Parathyroid adenoma (tissue), 2 donors: ENCODE data around the gene S100A13.
"Not testable (repeated sequence)": the region's sequence is repeated elsewhere in the genome, so short reads cannot be mapped to it uniquely, and the experiment has no call there.

Source experiments
- H2AFZ ChIP-seq: fragments of 300-600 bp; sonication (generic); one replicate; pipeline ENCODE4 v1.7.0; 2017; ENCODE audit warnings: antibody characterized with exemption, mild to moderate bottlenecking
- H3K27ac ChIP-seq: fragments of 300-600 bp; sonication (generic); one replicate; pipeline ENCODE4 v1.7.0; 2017
- H3K27me3 ChIP-seq: fragments of 300-600 bp; sonication (generic); one replicate; pipeline ENCODE4 v1.7.0; 2017; ENCODE audit warnings: low read length; ENCODE audit not compliant: control insufficient read depth, insufficient read depth
- H3K36me3 ChIP-seq: fragments of 300-600 bp; sonication (generic); one replicate; pipeline ENCODE4 v1.7.0; 2017; ENCODE audit warnings: low read length; ENCODE audit not compliant: control insufficient read depth, insufficient read depth
- H3K4me1 ChIP-seq: fragments of 300-600 bp; sonication (generic); one replicate; pipeline ENCODE4 v1.7.0; 2017; ENCODE audit warnings: control low read depth
- H3K4me2 ChIP-seq: fragments of 300-600 bp; sonication (generic); one replicate; pipeline ENCODE4 v1.7.0; 2017; ENCODE audit warnings: low read length
- H3K4me3 ChIP-seq: fragments of 300-600 bp; sonication (generic); one replicate; pipeline ENCODE4 v1.7.0; 2017; ENCODE audit warnings: low read depth, low read length
- H3K79me2 ChIP-seq: fragments of 300-600 bp; sonication (generic); one replicate; pipeline ENCODE4 v1.7.0; 2017; ENCODE audit warnings: control low read depth
- H3K9ac ChIP-seq: fragments of 300-600 bp; sonication (generic); one replicate; pipeline ENCODE4 v1.7.0; 2017; ENCODE audit warnings: mild to moderate bottlenecking
- H3K9me3 ChIP-seq: fragments of 300-600 bp; sonication (generic); one replicate; pipeline ENCODE4 v1.7.0; 2017; ENCODE audit warnings: low read length; ENCODE audit not compliant: control insufficient read depth
- TF ChIP-seq, protein P1 (sequence below): fragments of 300-600 bp; sonication (generic); IDR thresholded peaks from one replicate; pipeline ENCODE4 v1.7.0; 2017; ENCODE audit warnings: antibody characterized with exemption, mild to moderate bottlenecking
- donor health status: primary hyperparathyroidism.

The S100A13 gene

DNA sequence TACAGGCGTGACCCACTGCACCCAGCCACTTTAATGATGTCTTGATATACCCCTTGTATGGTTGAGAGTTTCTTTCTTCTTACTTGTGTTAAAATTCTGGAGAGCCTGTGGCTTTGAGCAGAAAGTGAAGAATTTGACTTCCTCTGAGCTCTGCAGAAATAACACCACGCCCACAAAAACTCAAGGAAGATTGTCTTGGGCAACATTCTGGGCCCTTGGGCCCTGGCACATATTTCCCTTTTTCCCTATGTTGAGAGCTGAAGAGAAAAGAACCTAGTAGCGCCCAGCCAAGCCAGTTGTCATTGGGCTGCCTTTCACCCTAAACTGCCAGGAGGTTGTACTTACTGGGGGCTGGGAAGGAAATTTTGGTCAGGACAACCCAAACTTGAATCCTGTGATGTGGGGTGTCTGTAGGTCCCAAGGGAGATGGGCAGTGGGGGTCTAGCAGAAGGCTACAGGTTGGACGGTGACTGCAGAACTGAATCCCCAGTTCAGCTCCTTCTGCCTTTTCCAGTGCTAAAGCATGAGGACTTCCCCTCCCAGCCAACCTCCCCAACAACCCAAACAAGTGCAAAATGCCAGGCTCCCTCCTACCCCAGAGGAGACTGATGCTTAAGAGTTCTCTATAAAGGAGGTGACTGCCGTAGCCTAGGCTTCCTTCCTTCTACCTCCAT is 19.5 kb upstream of the S100A13 start:
- TF ChIP-seq, protein P1, sequence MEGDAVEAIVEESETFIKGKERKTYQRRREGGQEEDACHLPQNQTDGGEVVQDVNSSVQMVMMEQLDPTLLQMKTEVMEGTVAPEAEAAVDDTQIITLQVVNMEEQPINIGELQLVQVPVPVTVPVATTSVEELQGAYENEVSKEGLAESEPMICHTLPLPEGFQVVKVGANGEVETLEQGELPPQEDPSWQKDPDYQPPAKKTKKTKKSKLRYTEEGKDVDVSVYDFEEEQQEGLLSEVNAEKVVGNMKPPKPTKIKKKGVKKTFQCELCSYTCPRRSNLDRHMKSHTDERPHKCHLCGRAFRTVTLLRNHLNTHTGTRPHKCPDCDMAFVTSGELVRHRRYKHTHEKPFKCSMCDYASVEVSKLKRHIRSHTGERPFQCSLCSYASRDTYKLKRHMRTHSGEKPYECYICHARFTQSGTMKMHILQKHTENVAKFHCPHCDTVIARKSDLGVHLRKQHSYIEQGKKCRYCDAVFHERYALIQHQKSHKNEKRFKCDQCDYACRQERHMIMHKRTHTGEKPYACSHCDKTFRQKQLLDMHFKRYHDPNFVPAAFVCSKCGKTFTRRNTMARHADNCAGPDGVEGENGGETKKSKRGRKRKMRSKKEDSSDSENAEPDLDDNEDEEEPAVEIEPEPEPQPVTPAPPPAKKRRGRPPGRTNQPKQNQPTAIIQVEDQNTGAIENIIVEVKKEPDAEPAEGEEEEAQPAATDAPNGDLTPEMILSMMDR: no peak
- H3K79me2 ChIP-seq: no peaks in the 10 kb centered on the region
- no peaks in the 10 kb centered on the region for H3K36me3 ChIP-seq
- H2AFZ ChIP-seq: no peak overlapping the region
- H3K4me2 ChIP-seq: no peak overlapping the region
- H3K27me3 ChIP-seq: no peaks in the 10 kb centered on the region
- H3K4me1 ChIP-seq: peaks cover 5% of the 10 kb centered on the region
- no peak overlapping the region for H3K9ac ChIP-seq
- no peak overlapping the region for H3K4me3 ChIP-seq
- peak overlapping the region; percentile 56 for H3K27ac ChIP-seq
- H3K9me3 ChIP-seq: no peaks in the 10 kb centered on the region

DNA sequence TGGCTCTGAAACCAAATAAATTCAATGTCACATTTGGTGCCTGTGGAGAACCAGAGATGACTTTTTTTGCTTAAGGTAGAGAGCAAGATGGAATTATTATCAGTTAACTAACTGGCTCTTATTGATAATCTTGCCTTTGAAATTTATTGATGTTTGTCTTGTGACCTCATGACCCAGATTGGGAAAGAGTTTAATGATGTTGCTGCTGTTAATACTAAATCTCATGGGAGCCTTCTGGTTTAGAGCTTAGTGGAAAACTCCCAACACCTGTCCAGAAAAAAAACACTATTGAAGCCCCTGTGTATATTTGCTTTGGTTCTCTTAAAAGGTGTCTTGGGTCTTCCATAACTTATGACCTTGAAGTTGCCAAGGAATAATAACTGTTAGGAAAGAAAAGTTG is 16.5 kb upstream of the S100A13 start:
- TF ChIP-seq, protein P1: no peak
- Histone ChIP-seq H3K4me2 (peak overlapping the region; percentile 44), H3K79me2 (no peaks in the 10 kb centered on the region), H3K4me3 (peak overlapping the region; percentile 14), H3K4me1 (peaks cover 3% of the 10 kb centered on the region), H2AFZ (no peak overlapping the region), H3K27ac (no peak overlapping the region), H3K36me3 (no peaks in the 10 kb centered on the region), H3K9ac (no peak overlapping the region), H3K27me3 (no peaks in the 10 kb centered on the region), H3K9me3 (no peaks in the 10 kb centered on the region)

DNA sequence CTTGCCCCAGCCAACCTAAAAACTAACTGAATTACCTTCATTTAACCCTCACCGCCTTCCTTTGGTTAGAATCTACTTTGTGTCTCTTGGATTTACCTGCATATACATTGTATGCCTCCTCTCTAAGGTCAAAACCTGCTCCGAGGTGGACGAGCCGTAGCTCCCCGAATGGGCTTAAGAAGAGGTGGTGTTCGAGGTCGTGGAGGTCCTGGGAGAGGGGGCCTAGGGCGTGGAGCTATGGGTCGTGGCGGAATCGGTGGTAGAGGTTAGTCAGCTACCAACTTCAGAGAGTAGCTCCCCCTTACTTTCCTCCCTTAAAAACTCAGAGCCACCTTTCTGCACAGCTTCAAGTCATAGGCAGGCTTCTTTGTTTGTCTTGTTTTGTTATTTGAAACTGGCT is 15.8 kb upstream of the S100A13 start:
- Histone ChIP-seq H2AFZ (no peak overlapping the region), H3K79me2 (no peaks in the 10 kb centered on the region), H3K4me1 (no peaks in the 10 kb centered on the region), H3K4me3 (no peak overlapping the region), H3K27ac (no peak overlapping the region), H3K36me3 (no peaks in the 10 kb centered on the region), H3K9me3 (no peaks in the 10 kb centered on the region), H3K9ac (no peak overlapping the region), H3K4me2 (no peak overlapping the region), H3K27me3 (no peaks in the 10 kb centered on the region)
- TF ChIP-seq, protein P1: no peak

DNA sequence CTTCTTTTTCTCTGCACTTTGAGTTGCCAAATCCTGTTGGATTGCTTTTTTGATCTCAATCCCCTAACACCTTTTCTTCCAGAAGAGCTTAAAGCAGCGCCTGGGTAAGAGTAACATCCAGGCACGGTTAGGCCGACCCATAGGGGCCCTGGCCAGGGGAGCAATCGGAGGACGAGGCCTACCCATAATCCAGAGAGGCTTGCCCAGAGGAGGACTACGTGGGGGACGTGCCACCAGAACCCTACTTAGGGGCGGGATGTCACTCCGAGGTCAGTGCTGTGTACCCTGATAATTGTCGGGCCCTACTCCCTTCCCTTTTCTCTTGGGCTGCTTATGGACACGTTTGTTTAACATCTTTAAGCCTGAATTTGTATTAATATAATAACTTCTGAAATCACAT is 14.9 kb upstream of the S100A13 start:
- H3K27ac ChIP-seq: no peak overlapping the region
- H3K4me2 ChIP-seq: no peak overlapping the region
- H3K27me3 ChIP-seq: no peaks in the 10 kb centered on the region
- no peak overlapping the region for H3K4me3 ChIP-seq
- H3K9ac ChIP-seq: no peak overlapping the region
- H2AFZ ChIP-seq: no peak overlapping the region
- H3K9me3 ChIP-seq: no peaks in the 10 kb centered on the region
- H3K79me2 ChIP-seq: no peaks in the 10 kb centered on the region
- H3K36me3 ChIP-seq: no peaks in the 10 kb centered on the region
- no peaks in the 10 kb centered on the region for H3K4me1 ChIP-seq
- TF ChIP-seq, protein P1: no peak

DNA sequence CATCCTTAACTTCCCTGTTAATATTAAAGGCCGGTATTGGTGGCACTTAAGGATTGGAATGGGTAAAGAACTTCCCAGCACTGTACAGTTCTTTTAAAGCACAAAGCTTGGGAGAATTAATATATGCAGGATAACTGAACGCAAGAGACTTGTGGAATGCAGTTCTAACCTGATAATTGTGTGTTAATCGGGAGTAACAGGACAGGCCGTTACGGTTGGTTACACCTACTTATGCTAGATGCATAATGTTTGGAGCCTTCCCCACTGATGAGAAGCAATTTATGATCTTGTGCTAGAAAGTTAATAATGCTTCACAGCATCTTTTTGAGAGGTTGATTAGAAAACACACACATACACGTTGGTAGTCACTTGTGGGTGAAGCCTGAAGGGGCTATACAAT is 13.6 kb upstream of the S100A13 start:
- H3K27me3 ChIP-seq: no peaks in the 10 kb centered on the region
- no peak overlapping the region for H2AFZ ChIP-seq
- no peak overlapping the region for H3K4me3 ChIP-seq
- H3K27ac ChIP-seq: no peak overlapping the region
- no peaks in the 10 kb centered on the region for H3K36me3 ChIP-seq
- no peaks in the 10 kb centered on the region for H3K4me1 ChIP-seq
- no peaks in the 10 kb centered on the region for H3K9me3 ChIP-seq
- H3K4me2 ChIP-seq: no peak overlapping the region
- no peak overlapping the region for H3K9ac ChIP-seq
- TF ChIP-seq, protein P1: no peak
- H3K79me2 ChIP-seq: peaks cover 3% of the 10 kb centered on the region

DNA sequence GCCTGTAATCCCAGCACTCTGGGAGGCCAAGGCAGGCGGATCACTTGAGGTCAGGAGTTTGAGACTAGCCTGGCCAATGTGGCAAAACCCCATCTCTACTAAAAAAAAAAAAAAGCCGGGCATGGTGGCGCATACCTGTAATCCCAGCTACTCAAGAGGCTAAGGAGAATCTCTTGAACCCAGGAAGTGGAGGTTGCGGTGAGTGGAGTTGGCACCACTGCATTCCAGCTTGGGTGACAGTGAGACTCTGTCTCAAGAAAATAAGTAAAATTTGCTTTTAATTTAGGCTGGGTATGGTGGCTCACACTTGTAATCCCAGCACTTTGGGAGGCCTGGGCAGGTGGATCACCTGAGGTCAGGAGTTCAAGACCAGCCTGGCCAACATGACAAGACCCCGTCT is 12.9 kb upstream of the S100A13 start:
- H3K27me3 ChIP-seq, H3K27ac ChIP-seq, H3K36me3 ChIP-seq, H3K4me1 ChIP-seq, H2AFZ ChIP-seq, H3K79me2 ChIP-seq, H3K9ac ChIP-seq, H3K9me3 ChIP-seq, H3K4me3 ChIP-seq, H3K4me2 ChIP-seq: not testable (repeated sequence)
